Measurements from ENCODE around the gene PVALB. TPM values are rescaled to one million over a fixed set of nuclear protein-coding genes. Genes with fewer than 3 reads are reported as not detected.

PVALB gene
- total and polyA plus RNA-seq, 10 of the 15 experiments (the other 5 are each of a cell fraction or from before 2014, with no cell fraction given) = not detected

- no peaks in the 10 kb centered on the region for H3K9me3 ChIP-seq (replicated peaks; ENCODE audit: control insufficient read depth, insufficient read depth, low read length)
- H3K4me2 ChIP-seq (ENCODE audit: control insufficient read depth, insufficient read depth) = no peak overlapping the region
- intact Hi-C loops (cut with micrococcal nuclease; ENCODE audit: unreplicated experiment) = no loop called here
- 76% methylated on average over 11 of the region's 11 CpGs for WGBS (ENCODE audit: insufficient coverage, insufficient replicate concordance, low lambda C conversion rate, missing lambda C conversion rate)
- TF ChIP-seq MEF2B (IDR thresholded peaks at IDR 0.05; ENCODE audit: partially characterized antibody, poor library complexity, severe bottlenecking) (no peak), REST (IDR thresholded peaks at IDR 0.05; ENCODE audit: low read depth, low read length) (no peak), KAT2A (conservative IDR thresholded peaks at IDR 0.05; ENCODE audit: control insufficient read depth, low read depth, low read length) (no peak), BCL11A (IDR thresholded peaks at IDR 0.05; ENCODE audit: low read depth, low read length) (no peak), NFXL1 (IDR thresholded peaks at IDR 0.05; ENCODE audit: borderline replicate concordance) (no peak), TCF12 (IDR thresholded peaks at IDR 0.05; ENCODE audit: low read depth, low read length) (no peak), PML (IDR thresholded peaks at IDR 0.05; ENCODE audit: low read length) (no peak), SUPT20H (IDR thresholded peaks at IDR 0.05; ENCODE audit: borderline replicate concordance, control insufficient read depth, low read depth, low read length) (no peak), MYB (IDR thresholded peaks at IDR 0.05; ENCODE audit: borderline replicate concordance, low read depth, low read length) (no peak), SKIL (IDR thresholded peaks at IDR 0.05; ENCODE audit: low read depth, poor library complexity, severe bottlenecking) (no peak), NFIC (IDR thresholded peaks at IDR 0.05; ENCODE audit: low read depth, low read length) (no peak), TARDBP (IDR thresholded peaks at IDR 0.05; ENCODE audit: borderline replicate concordance) (no peak), KDM1A (IDR thresholded peaks at IDR 0.05; ENCODE audit: borderline replicate concordance) (no peak), IKZF2 (IDR thresholded peaks at IDR 0.05) (no peak), KLF5 (IDR thresholded peaks at IDR 0.05; ENCODE audit: partially characterized antibody) (no peak), ZNF24 (IDR thresholded peaks at IDR 0.05) (no peak), EED (IDR thresholded peaks at IDR 0.05; ENCODE audit: low read depth) (no peak), BMI1 (IDR thresholded peaks at IDR 0.05; ENCODE audit: borderline replicate concordance) (no peak), POLR2A (IDR thresholded peaks at IDR 0.05; ENCODE audit: low read depth, low read length) (no peak), CBX5 (IDR thresholded peaks at IDR 0.05; ENCODE audit: low read depth) (no peak)
- peaks cover 6% of the 10 kb centered on the region for H3K4me1 ChIP-seq (ENCODE audit: control insufficient read depth, insufficient read depth, low read length)
- no peak overlapping the region for H3K9ac ChIP-seq (ENCODE audit: control insufficient read depth, insufficient read depth, low read length)
- no TSS peak for BruUV-seq (replicated peaks)
- in situ Hi-C loops (cut with MboI) = no loop called here
- no peak overlapping the region for H3K27ac ChIP-seq (ENCODE audit: control insufficient read depth, insufficient read depth)
- ATAC-seq (no peak), FAIRE-seq (no peak), DNase-seq (ENCODE audit: low read depth, low spot score) (no peak)
- POLR2A ChIA-PET = no interaction called here
- SMC1A ChIA-PET (ENCODE audit: uncharacterized antibody, unreplicated experiment) = no interaction called here
- RAD21 ChIA-PET (ENCODE audit: unreplicated experiment) = no interaction called here
- no peak overlapping the region for H3K4me3 ChIP-seq
- no peaks in the 10 kb centered on the region for H3K79me2 ChIP-seq (ENCODE audit: control insufficient read depth, insufficient read depth, low read length)
- 0 out of 2 replicates have a peak, but pooled peaks cover 3% of the 10 kb centered on the region for H4K20me1 ChIP-seq (ENCODE audit: control insufficient read depth, insufficient read depth)
- no peaks in the 10 kb centered on the region; a peak in 1 of 4 replicates for H3K27me3 ChIP-seq (replicated peaks in 1 of 2; ENCODE audit: control insufficient read depth in 2 of 2, insufficient read depth in 2 of 2, low read length in 1 of 2)
- no peak overlapping the region for H2AFZ ChIP-seq (ENCODE audit: control insufficient read depth, low read depth, low read length)
- no peaks in the 10 kb centered on the region; a peak in 1 of 4 replicates for H3K36me3 ChIP-seq (ENCODE audit: control insufficient read depth in 2 of 2, insufficient read depth in 2 of 2, low read length in 1 of 2)
- CTCF ChIA-PET = interaction anchor here (1.3 kb wide), 1 partner anchor 11 kb away, joined by 4 read pairs; no protein-coding TSS in a partner anchor
Observed at GRCh38 chr22:36770513-36771231, 46.2 kb downstream of the PVALB start.

All from GM12878 (cell line).